H1 (cell line): ENCODE measurements around the gene CXXC5. TPM values are rescaled to one million over a fixed set of nuclear protein-coding genes. Genes with fewer than 3 reads are reported as not detected.

Source experiments
- CTCF ChIA-PET: fragments of 300-600 bp; sonication (Branson Sonifier 250); formaldehyde crosslinking; loops from one replicate; lab custom pipeline; 2021; ENCODE audit not compliant: partially characterized antibody; lab: Charles Lee
- POLR2A ChIA-PET: fragments of 300-600 bp; sonication (Branson Sonifier 250); formaldehyde crosslinking; loops from one replicate; lab custom pipeline; 2021; ENCODE audit warnings: inconsistent platforms; ENCODE audit not compliant: partially characterized antibody; lab: Charles Lee
- DNase-seq, 2 experiments: peaks; one replicate each; pipeline versions ENCODE4 v3.0.0 to v3.0.0-alpha.2; 2010 to 2022; ENCODE audit warnings: low spot score in 2 of 2, low read depth in 1 of 2, mixed read lengths in 1 of 2
- FAIRE-seq: peaks from 2 replicates; lab custom pipeline; 2011; peaks lifted over from hg19 to GRCh38; lab: Jason Lieb, UNC
- H2AFZ ChIP-seq: 2 replicates; pipeline ENCODE4 v1.8.1; 2012; ENCODE audit warnings: low read length, inconsistent platforms
- H2AK5ac ChIP-seq: 2 replicates; pipeline ENCODE4 v1.6.1; 2013; ENCODE audit warnings: low read depth, low read length
- H2BK120ac ChIP-seq: replicated peaks from 2 replicates; pipeline ENCODE3; 2013; ENCODE audit warnings: low read depth, low read length, inconsistent platforms
- H2BK12ac ChIP-seq: 2 replicates; pipeline ENCODE4 v1.6.1; 2013; ENCODE audit warnings: low read depth, low read length
- H2BK15ac ChIP-seq: 2 replicates; pipeline ENCODE4 v1.6.1; 2013; ENCODE audit warnings: low read length
- H2BK20ac ChIP-seq: 2 replicates; pipeline ENCODE4 v1.6.1; 2013; ENCODE audit warnings: low read length
- H2BK5ac ChIP-seq: 2 replicates; pipeline ENCODE4 v1.6.1; 2013; ENCODE audit warnings: low read depth, low read length
- H3K14ac ChIP-seq: 2 replicates; pipeline ENCODE4 v1.6.1; 2013; ENCODE audit warnings: inconsistent platforms; ENCODE audit not compliant: insufficient read length
- H3K18ac ChIP-seq: 2 replicates; pipeline ENCODE4 v1.6.1; 2013; ENCODE audit warnings: low read length; ENCODE audit errors: extremely low read depth
- H3K23ac ChIP-seq: 2 replicates; pipeline ENCODE4 v1.6.1; 2013; ENCODE audit warnings: inconsistent platforms; ENCODE audit not compliant: insufficient read length
- H3K23me2 ChIP-seq: 2 replicates; pipeline ENCODE4 v1.6.1; 2013; ENCODE audit warnings: low read depth, low read length
- H3K27ac ChIP-seq: 2 replicates; pipeline ENCODE4 v1.6.1; 2011; ENCODE audit warnings: low read depth, low read length, inconsistent platforms
- H3K27me3 ChIP-seq, 4 experiments: replicated peaks in 1 of 4; 1 replicate in 1 of 4; 2 replicates in 3 of 4; pipeline versions ENCODE4 v1.6.1 to v1.8.1; 2011 to 2013; ENCODE audit warnings: low read length in 3 of 4, mild to moderate bottlenecking in 3 of 4, inconsistent platforms in 2 of 4, mixed read lengths in 2 of 4, moderate library complexity in 1 of 4; ENCODE audit not compliant: control insufficient read depth in 3 of 4, insufficient read depth in 3 of 4; ENCODE audit errors: extremely low read depth in 1 of 4
- H3K36me3 ChIP-seq, 4 experiments: 2 replicates each; pipeline versions ENCODE4 v1.6.1 to v1.8.1; 2011 to 2013; ENCODE audit warnings: mild to moderate bottlenecking in 4 of 4, low read length in 3 of 4, moderate library complexity in 2 of 4, control low read depth in 1 of 4, inconsistent platforms in 1 of 4; ENCODE audit not compliant: insufficient read depth in 4 of 4, control insufficient read depth in 2 of 4
- H3K4ac ChIP-seq: replicated peaks from 2 replicates; pipeline ENCODE3; 2013; ENCODE audit warnings: low read length, low read depth, mixed read lengths, inconsistent platforms; ENCODE audit not compliant: insufficient read length
- H3K4me1 ChIP-seq, 4 experiments: replicated peaks in 1 of 4; 1 replicate in 1 of 4; 2 replicates in 3 of 4; pipeline versions ENCODE4 v1.6.1 to v1.8.1; 2011 to 2013; ENCODE audit warnings: low read length in 3 of 4, inconsistent platforms in 2 of 4, mixed read lengths in 1 of 4; ENCODE audit not compliant: insufficient read depth in 4 of 4, control insufficient read depth in 3 of 4
- H3K4me2 ChIP-seq, 2 experiments: 2 replicates each; pipeline versions ENCODE4 v1.6.1 to v1.8.1; 2011 to 2013; ENCODE audit warnings: low read depth in 2 of 2, low read length in 2 of 2, control low read depth in 1 of 2, inconsistent platforms in 1 of 2, mild to moderate bottlenecking in 1 of 2; ENCODE audit not compliant: insufficient read depth in 1 of 2
- H3K4me3 ChIP-seq, 4 experiments: fragments of 200-600, 300-600 bp in 1 of 4; sonication (generic), shearing (Covaris generic), sonication (Bioruptor Twin) in 1 of 4; 2 replicates each; pipeline versions ENCODE4 v1.5.1 to v1.8.1; 2011 to 2016; ENCODE audit warnings: low read length in 4 of 4, low read depth in 3 of 4, control low read depth in 2 of 4, inconsistent platforms in 2 of 4, mild to moderate bottlenecking in 2 of 4, mixed read lengths in 1 of 4, moderate library complexity in 1 of 4; ENCODE audit not compliant: insufficient read depth in 2 of 4; ENCODE audit errors: extremely low read depth in 1 of 4
- H3K56ac ChIP-seq: replicated peaks from 2 replicates; pipeline ENCODE3; 2013; ENCODE audit warnings: low read depth, mild to moderate bottlenecking, mixed read lengths, low read length, inconsistent platforms; ENCODE audit not compliant: insufficient read length
- H3K79me1 ChIP-seq: 2 replicates; pipeline ENCODE4 v1.6.1; 2013; ENCODE audit warnings: low read depth, low read length, control low read depth
- H3K79me2 ChIP-seq, 2 experiments: 2 replicates each; pipeline versions ENCODE4 v1.6.1 to v1.8.1; 2012 to 2013; ENCODE audit warnings: low read length in 2 of 2, mild to moderate bottlenecking in 2 of 2, inconsistent platforms in 1 of 2; ENCODE audit not compliant: insufficient read depth in 2 of 2, control insufficient read depth in 1 of 2
- H3K9ac ChIP-seq, 4 experiments: replicated peaks in 1 of 4; 1 replicate in 1 of 4; 2 replicates in 3 of 4; pipeline versions ENCODE4 v1.6.1 to v1.8.1; 2011 to 2013; ENCODE audit warnings: low read depth in 3 of 4, low read length in 3 of 4, control low read depth in 2 of 4, mild to moderate bottlenecking in 2 of 4, moderate library complexity in 2 of 4, inconsistent platforms in 1 of 4; ENCODE audit errors: extremely low read depth in 1 of 4
- H3K9me3 ChIP-seq, 2 experiments: 2 replicates each; pipeline versions ENCODE4 v1.6.1 to v1.8.1; 2012 to 2013; ENCODE audit warnings: mild to moderate bottlenecking in 2 of 2, moderate library complexity in 2 of 2, control low read depth in 1 of 2, inconsistent platforms in 1 of 2, low read depth in 1 of 2, low read length in 1 of 2, mixed read lengths in 1 of 2; ENCODE audit not compliant: insufficient read depth in 2 of 2
- H4K20me1 ChIP-seq, 2 experiments: replicated peaks in 1 of 2; 2 replicates each; pipeline versions ENCODE3 to v1.8.1; 2011 to 2013; ENCODE audit warnings: inconsistent platforms in 2 of 2, low read length in 2 of 2, mild to moderate bottlenecking in 1 of 2; ENCODE audit not compliant: insufficient read depth in 2 of 2, control insufficient read depth in 1 of 2
- H4K5ac ChIP-seq: 2 replicates; pipeline ENCODE4 v1.6.1; 2013; ENCODE audit warnings: low read length, low read depth, mixed read lengths, inconsistent platforms; ENCODE audit not compliant: insufficient read length
- H4K8ac ChIP-seq: 2 replicates; pipeline ENCODE4 v1.8.0; 2013; ENCODE audit warnings: mild to moderate bottlenecking, moderate library complexity, low read length, inconsistent platforms; ENCODE audit not compliant: insufficient read depth; ENCODE audit errors: extremely low read depth
- H4K91ac ChIP-seq: replicated peaks from 2 replicates; pipeline ENCODE3; 2013; ENCODE audit warnings: low read length, mixed read lengths, inconsistent platforms; ENCODE audit not compliant: insufficient read length
- POLR2AphosphoS5 ChIP-seq: IDR thresholded peaks from 2 replicates; pipeline ENCODE4 v1.6.1; 2011; ENCODE audit warnings: low read depth, low read length
- USF2 ChIP-seq: IDR thresholded peaks from 2 replicates; pipeline ENCODE4 v1.6.1; 2011; ENCODE audit warnings: low read length, improper control_type of control experiment
- WGBS, 2 experiments: shearing (Covaris generic) in 1 of 2; methylation state at CpG; one replicate each; pipeline versions ENCODE4 v1.1.6 to v1.1.7; 2013 to 2015; ENCODE audit warnings: low lambda C conversion rate in 2 of 2, mixed read lengths in 2 of 2, inconsistent platforms in 1 of 2, low coverage in 1 of 2, missing lambda C conversion rate in 1 of 2; ENCODE audit not compliant: insufficient replicate concordance in 2 of 2, insufficient coverage in 1 of 2, insufficient read length in 1 of 2; ENCODE audit errors: extremely low coverage in 1 of 2, missing lambda C conversion rate in 1 of 2; 5-methylcytosine and 5-hydroxymethylcytosine counted together
- polyA plus RNA-seq, 7 experiments: library from polyadenylated mRNA; depleted of rRNA in 3 of 7; stranded (reverse) in 5 of 7; unstranded in 2 of 7; fragments of >200 nt in 5 of 7; fragments of 200-250 nt in 2 of 7; gene quantifications; 1 replicate in 5 of 7; 2 replicates in 1 of 7; 4 replicates in 1 of 7; pipeline versions ENCODE4 v1.2.1 to v1.2.3, GENCODE V29; 2011 to 2013; ENCODE audit warnings: missing spikeins in 2 of 7, mixed read lengths in 2 of 7
- total RNA-seq: library from RNA; stranded (reverse); fragmentation: NEBNext Ultra II Directional; extraction: Animal tissue kit (Norgen Biotek cat#: 25700); gene quantifications from 2 replicates; pipeline ENCODE4 v1.2.1, GENCODE V29; 2021
- TF ChIP-seq, protein P1 (sequence below), 3 experiments: IDR thresholded peaks; 1 replicate in 2 of 3; 2 replicates in 1 of 3; pipeline versions ENCODE4 v1.5.1 to v1.6.1; 2011; ENCODE audit warnings: low read length in 3 of 3, mild to moderate bottlenecking in 3 of 3, inconsistent platforms in 2 of 3, low read depth in 1 of 3, moderate library complexity in 1 of 3; ENCODE audit not compliant: insufficient read depth in 1 of 3; ENCODE audit errors: control extremely low read depth in 1 of 3

CXXC5 gene
- total and polyA plus RNA-seq, 2 of the 8 experiments (the other 6 are each of a cell fraction or from before 2014, with no cell fraction given): 61.4 to 74.0 TPM

DNA sequence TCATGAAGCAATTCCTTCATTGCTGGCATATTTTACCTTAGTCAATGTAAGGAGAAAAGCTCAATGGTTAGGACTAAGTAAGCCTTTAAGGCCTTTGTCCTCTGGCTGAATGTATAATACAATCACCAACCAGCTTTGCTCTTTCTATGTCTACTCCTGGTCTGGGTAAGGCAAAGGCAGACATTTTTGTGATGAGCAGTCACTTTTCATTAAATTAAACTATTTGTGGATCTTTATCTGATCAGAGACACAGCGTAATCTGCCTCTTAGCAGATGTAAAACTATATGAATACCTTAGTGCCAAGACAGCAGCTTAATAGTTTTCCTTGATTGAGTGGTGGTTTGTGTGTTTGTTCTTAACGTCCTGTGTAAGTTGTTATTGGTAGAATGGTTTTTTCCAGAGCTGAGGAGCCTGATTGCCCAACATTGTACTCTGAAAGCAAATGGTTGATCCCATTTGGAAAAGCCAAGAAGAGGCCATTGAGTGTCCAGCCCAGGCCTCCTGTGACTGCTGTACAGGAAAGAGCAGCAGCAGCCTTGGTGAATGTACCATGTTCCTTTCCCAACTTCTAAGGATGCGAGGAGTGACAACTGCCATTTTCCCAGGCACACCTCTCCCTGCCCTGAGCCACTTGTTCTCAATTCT is 16.5 kb upstream of the CXXC5 start:
- 91% methylated on average over 3 of the region's 3 CpGs; no CpG with 5 or more reads in 1 of the 2 experiments for WGBS, 2 experiments
- Histone ChIP-seq H3K18ac (no peak overlapping the region), H3K23ac (no peak overlapping the region), H3K4me3 (no peak overlapping the region), H2BK15ac (no peak overlapping the region), H3K23me2 (no peaks in the 10 kb centered on the region), H3K27me3 (no peaks in the 10 kb centered on the region), H4K91ac (no peak overlapping the region), H3K56ac (no peak overlapping the region), H3K4me2 (no peak overlapping the region), H3K79me1 (no peaks in the 10 kb centered on the region; the same call in 1 of the 2 replicates), H4K20me1 (peaks cover 0 to 10% of the 10 kb centered on the region in 2 experiments), H3K4ac (no peak overlapping the region), H3K4me1 (peaks cover 3 to 17% (median 15%) of the 10 kb centered on the region in 4 experiments), H3K14ac (no peak overlapping the region), H3K9me3 (no peaks in the 10 kb centered on the region), H3K36me3 (peaks cover 2 to 29% (median 21%) of the 10 kb centered on the region in 4 experiments; a peak in 6 of 8 replicates), H2BK20ac (no peak overlapping the region), H2BK5ac (no peak overlapping the region), H3K27ac (no peak overlapping the region), H2BK120ac (no peak overlapping the region), H2BK12ac (no peak overlapping the region), H3K9ac (no peak overlapping the region), H3K79me2 (no peaks in the 10 kb centered on the region), H2AK5ac (no peak overlapping the region), H4K8ac (no peak overlapping the region), H2AFZ (no peak overlapping the region), H4K5ac (no peak overlapping the region)
- POLR2A ChIA-PET: interaction anchor here (0.9 to 9.6 kb wide), 7 partner anchors 15 to 78 kb away, joined by 3 to 78 read pairs (median 4); no protein-coding TSS in a partner anchor
- CTCF ChIA-PET: interaction anchor here (0.6 to 20.3 kb wide), 20 partner anchors 17 to 337 kb away, joined by 3 to 385 read pairs (median 8); partner anchors contain the start of gene CXXC5
- no peak for DNase-seq
- FAIRE-seq: no peak
- TF ChIP-seq, protein P1, sequence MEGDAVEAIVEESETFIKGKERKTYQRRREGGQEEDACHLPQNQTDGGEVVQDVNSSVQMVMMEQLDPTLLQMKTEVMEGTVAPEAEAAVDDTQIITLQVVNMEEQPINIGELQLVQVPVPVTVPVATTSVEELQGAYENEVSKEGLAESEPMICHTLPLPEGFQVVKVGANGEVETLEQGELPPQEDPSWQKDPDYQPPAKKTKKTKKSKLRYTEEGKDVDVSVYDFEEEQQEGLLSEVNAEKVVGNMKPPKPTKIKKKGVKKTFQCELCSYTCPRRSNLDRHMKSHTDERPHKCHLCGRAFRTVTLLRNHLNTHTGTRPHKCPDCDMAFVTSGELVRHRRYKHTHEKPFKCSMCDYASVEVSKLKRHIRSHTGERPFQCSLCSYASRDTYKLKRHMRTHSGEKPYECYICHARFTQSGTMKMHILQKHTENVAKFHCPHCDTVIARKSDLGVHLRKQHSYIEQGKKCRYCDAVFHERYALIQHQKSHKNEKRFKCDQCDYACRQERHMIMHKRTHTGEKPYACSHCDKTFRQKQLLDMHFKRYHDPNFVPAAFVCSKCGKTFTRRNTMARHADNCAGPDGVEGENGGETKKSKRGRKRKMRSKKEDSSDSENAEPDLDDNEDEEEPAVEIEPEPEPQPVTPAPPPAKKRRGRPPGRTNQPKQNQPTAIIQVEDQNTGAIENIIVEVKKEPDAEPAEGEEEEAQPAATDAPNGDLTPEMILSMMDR (IDR thresholded peaks at IDR 0.05; ENCODE audit: control extremely low read depth in 1 of 3, insufficient read depth in 1 of 3, low read depth in 1 of 3, low read length in 3 of 3): no peak
- TF ChIP-seq POLR2AphosphoS5 (peak; percentile 34; the same call in 1 of the 2 replicates), USF2 (no peak)
